GM18502 (cell line): Measurements from ENCODE around the gene RMDN2.

Experiments used
- ATAC-seq: cut with Tn5 transposase; IDR thresholded peaks from one replicate; pipeline ENCODE4 v1.9.1; 2021; ENCODE audit warnings: mild to moderate bottlenecking; ENCODE audit not compliant: unreplicated experiment, poor library complexity

Gene RMDN2

DNA sequence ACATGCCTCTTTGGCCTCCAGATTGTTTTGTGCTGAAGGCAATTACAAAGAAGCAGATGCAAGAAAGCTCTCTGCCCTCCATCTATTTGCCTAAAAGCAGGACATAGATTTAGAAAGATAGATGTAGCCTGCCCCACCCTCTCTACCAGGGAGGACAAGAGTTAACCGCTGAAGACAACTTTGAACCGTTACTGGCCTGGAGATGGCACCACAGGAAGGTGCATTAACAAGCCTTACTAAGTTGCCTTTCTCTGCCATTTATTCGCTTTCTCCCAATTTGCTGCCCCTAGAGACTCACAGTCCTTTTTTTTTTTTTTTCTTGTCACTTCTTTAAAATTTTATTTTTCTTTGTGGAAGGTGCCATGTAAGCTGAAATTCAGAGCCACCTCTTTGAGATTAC lies 28.8 kb upstream of the RMDN2 start:
- no peak for ATAC-seq

DNA sequence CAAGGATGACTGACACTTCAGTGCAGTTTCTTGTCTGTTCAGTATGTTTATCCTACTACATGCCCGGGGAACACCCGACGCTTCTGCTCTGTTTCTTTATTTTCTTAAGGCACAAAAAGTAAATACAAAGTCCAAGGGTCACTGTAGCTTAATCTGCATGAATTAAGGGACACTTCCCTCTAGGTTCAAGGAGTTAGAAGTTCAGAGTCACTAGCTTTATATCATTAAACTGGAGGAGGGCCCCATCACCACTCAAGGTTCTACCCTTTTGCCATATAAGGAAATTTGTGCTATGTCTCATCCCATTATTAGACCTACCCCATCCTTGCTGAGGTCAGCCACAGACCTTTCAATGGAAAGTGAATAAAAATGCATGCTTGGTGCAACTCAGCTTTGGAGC lies 27.6 kb upstream of the RMDN2 start:
- ATAC-seq: no peak

DNA sequence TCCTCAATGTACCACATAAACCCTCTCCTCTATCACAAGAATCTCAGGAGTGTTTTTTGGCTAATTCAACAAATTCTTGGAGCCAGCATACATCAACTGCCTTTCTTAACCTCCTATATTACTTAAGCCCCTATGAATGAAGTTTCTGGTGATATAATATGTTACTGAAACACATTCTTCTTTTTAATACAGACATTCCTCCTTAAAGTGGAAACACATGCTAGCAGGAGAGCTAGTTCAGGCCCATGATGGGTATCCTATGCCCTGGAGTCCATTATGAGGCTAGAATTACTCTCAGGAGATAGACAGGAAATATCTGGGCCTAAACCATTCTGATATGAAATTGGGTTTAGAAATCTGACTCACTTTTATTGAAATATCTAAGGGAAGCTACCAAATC lies 26.6 kb upstream of the RMDN2 start:
- ATAC-seq: no peak

DNA sequence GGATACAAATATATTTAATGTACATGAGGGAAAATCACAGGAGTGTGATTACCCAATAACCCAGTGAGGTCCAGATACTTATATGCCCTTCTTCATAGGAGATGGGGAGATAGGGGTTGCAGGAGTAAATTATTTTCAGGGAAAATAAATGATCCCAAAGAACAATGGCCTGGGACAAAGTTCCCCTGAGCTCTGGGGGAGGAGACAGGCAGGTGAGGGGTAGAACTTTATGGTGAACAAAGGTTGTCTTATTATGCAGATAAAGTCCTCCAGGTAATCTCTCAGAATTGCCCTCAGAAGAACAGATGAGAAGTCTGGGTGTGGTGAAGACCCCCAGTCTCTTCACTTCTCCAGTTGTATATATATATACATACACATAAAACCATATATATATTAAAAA lies 22.1 kb upstream of the RMDN2 start:
- no peak for ATAC-seq

DNA sequence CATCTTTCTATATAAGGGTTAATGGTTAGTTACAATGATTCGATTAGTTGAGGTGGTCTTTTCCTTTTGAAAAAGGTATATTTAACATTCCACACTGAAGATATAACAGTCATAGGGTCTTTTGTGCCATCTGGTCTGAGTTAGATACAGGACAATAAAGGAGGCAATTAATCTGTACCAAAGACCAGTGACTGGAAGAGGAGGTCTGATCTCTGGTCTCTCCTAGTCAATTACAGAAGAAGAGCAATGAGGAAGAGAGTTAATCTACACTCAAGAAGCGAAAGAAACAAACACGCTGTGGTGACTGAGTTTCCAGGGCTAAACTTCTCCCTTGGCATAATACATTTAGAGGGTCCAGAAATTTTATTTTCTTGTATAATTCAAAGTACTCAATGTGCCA lies 20.7 kb upstream of the RMDN2 start:
- no peak for ATAC-seq

DNA sequence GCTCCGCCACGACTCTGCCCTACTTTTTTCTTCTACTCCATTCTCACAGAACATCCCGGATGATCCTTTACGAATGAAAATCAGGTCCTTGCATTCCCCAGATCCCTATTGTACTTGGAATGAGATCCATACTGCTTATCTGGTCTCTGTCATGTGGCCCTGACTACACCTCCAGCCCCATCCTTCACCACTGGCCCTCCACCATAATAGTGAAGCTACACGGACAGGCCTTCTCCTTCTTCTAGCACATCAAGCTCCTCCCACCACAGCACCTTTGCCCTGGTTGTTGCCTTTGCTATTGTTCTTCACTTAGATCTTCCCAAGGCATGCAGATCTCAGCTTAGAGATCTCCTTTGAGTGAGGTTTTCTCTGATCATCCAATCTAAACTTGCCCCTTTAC lies 20.1 kb upstream of the RMDN2 start:
- no peak for ATAC-seq

DNA sequence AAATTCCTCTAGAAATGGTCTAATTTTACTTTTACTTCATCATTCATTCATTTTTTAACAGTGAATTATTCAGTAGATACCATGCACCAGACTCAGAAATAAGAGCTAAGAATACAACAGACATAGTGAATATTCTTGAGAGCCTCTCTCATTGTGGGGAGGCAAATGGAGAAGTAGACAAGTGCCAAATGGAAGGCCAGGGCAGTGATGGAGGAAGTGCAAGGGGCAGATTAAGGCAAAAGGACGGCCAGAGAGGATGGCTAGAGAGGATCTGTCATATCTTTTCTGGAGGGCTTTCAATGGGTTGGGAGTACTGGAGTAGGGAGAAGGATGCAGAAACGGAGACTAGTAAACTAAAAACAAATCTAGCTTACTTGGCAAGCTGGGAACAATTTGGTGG lies 19.0 kb upstream of the RMDN2 start:
- ATAC-seq: no peak

DNA sequence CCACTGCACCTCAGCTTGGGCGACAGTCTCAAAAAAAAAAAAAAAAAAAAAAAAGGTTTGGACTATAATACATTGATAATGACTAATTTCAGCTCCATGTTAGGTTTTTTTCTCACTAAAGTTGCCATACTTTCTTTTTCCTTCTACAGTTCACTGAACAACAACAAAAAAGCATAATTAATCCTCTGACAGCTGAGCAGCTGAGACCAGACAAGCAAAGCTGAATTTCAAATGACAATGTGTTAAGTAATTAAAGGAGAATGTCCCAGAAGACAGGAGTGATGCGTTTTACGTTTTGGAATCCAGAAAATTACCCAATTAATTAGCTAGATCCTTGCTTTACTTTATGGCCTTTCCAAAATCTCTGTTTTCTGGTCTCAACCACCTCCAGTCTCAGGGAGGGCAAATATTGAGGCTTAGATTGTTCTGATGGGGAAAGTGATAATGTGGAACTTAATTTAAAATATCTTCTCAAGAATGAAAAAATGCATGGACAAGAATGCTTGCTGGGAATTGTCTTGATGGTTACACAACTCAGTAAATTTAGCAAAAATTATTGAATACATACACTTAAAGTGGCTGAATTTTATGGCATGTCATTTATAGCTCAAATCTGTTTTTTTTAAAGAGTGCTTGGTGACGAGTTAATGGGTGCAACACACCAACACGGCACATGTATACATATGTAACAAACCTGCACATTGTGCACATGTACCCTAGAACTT lies 17.4 kb upstream of the RMDN2 start:
- no peak for ATAC-seq

DNA sequence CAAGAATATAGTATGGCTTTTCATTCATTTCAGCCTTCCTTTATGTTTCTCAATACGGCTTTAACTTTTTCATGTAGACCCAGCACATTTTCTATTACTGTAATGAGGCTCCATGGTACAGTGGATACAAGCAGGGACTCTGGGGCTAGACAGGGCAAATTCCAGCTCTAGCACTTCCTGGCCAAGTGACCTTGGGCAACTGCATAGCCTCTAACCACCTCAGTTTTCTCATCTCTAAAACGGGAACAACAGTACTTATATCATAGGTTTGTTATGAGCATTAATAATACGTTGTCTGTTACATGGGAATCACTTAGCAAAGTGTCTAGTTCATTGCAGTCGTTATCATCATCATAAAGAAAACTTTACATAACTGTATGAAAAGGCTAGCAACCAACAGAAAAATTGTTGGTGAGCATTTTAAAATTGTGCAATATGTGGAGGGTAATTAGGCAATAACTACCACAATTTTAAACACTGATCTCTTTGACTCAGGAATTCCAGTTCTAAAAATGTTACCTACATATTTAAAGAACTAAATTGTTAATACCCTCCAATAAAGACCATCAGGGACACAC lies 13.7 kb upstream of the RMDN2 start:
- ATAC-seq: no peak

DNA sequence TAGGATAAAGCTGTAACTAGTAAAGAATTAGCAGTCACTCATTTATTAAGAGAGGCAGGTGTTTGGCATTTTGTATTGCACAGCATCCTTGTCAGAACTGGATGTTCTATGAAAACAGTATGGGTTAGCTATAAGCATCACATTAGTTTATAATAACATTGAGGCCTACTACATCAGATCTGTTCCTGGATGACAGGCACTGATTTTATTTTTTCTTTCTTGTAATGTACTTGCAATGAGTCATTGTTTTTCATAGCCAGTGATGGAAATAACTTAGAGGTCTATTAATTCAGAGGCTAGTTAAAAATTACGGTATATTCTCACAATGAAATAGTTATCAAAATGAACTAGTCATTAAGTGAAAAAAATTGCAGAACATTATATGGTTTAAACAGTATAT lies 13.0 kb upstream of the RMDN2 start:
- no peak for ATAC-seq

DNA sequence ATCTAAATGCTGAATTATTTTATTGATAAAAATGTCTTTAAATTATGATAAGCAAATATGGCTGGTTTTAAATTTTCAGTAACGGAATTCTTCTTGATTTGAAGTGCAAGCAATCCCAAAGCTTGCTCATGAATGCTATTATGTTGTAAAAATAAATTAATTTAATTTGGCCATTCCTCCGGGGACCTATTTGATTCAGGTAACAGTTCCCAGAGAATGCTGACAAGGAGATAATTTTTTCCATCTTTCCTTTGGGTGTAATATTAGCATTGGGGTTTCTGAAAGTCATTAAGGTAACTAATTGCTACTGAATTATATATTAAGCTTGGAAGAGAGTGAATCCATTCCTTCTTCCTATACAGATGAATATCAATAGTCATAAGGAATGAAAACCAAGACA lies 12.5 kb upstream of the RMDN2 start:
- no peak for ATAC-seq

DNA sequence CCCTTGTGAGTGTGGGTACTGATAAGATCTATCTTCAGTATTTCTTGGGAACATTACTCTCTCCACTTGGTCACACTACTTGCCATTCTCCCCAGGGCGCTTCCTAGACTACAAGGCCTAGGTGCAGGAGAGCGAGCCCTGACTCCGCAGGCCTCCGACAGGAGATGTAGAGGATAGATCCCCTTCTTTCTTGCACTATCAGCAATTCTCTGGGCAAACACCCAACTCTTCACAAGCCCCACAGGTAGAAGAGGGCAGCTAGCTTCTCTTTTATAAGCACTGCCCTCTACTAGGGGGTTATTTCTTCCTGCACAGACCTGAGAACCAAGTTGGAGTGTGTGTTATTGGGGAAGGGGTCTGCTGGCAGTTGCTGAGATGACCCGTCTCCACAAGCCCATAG lies 10.7 kb upstream of the RMDN2 start:
- ATAC-seq: no peak

DNA sequence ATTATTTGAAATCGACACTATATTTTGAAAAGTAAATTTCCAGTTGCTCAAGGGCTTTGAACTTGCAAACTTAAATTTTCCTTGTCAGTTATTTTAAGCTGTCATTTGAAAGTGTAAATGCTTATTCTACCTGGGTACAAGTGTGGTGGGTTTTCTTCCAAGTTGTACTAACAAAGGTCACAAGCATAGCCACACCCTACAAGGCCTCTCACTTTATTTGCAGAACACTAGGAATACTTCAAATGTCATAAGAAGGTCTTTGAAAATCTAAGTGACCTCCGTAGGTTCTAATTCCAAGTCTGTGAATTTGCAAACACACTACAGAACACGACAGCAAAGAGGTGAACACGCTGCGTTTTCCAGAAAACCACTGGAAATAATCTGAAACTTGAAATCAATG lies 9.3 kb upstream of the RMDN2 start:
- ATAC-seq: no peak

DNA sequence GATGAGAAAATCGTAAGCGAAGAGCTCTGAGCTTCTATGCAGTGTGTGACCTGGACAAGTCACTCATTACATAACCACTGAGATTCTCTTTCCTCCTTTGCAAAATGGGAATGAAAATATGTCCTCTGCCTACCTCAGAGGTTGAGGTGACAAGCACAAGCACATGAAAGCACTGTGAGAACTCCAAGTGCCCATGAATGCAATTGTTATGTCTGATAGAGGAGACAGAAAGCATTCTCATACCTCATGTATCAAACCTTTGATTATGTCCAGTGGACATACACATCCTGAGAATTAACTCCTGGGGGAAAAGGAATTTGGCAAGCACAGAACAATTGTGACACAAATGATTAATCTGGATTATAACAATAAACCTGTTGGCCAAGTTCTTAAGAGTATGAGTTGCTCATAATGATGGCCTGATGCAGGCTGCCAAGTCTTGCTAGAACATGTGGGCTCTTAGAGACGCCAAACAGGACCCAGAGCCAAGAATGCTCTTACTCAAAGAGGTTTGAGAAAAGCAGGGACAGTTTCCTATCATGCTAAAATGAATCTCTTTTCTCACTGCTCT lies 8.5 kb upstream of the RMDN2 start:
- ATAC-seq: no peak

DNA sequence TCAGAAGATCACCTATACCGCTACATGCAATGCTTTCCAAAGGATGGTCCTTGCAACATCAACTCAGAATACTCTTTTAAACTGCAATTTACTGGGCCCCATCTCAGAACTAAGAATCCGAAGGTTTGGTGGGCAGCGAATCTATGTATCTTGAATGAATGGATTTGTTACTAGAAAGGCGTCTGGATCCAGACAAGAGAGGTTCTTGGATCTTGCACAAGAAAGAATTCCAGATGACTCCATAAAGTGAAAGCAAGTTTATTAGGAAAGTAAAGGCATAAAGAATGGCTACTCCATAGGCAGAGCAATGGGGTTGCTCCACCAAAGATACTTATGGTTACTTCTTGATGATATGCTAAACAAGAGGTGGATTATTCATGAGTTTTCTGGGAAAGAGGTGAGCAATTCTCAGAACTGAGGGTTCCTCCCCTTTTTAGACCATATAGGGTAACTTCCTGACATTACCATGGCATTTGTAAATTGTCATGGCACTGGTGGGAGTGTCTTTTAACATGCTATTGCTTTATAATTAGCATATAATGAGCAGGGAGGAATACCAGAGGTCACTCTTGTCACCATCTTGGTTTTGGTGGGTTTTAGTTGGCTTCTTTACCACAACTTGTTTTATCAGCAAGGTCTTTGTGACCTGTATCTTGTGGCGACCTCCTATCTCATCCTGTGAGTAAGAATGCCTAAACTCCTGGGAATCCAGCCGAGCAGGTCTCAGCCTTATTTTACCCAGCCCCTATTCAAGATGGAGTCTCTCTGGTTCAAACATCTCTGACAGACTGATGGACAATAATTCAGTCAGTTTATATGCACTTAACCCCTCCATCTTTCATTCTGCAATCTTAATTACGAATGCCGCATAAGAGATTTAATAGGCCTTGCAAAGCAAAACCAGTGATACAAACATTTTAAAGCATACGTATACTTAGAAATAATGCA lies 7.5 kb upstream of the RMDN2 start:
- ATAC-seq: no peak

DNA sequence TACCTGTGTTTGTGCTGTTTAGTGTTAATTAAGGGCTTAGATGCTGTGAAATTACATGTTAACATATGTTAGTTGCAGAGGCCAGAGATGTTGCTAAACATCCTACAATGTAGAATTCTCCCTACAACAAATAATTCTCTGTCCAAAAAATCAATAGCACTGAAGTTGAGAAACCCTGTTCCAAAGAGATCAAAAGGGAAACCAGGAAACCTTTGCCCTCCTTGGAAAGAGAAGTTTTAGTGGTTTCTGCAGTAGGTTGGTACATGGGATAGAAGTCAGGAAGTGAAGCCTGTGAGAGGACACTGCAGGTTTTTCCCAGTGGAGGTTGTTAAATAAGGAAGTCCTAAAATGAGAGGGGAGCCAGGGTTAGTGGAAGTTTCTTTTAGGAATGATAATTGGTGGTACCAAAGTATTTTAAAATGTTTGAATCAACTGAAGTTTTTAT lies 6.3 kb upstream of the RMDN2 start:
- ATAC-seq: no peak

DNA sequence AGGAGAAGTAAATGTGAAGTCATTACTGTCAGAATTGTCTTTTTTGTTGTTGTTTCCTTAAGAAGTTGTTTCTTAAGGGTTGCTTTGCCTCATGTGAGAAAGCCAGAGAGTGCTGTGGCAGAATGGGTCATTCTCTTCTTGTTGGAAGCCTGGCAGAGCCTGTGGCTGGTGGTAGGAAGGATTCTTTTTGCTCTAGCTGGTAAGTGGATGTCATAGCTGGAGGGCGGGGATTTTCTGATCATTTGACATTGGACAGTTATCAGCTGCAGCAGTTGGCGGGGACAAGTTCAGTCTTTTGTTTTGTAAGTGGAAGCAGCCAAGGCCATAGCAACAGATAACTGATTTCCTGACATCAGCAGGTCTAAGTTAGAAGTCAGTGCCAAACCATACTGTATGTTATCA lies 5.5 kb upstream of the RMDN2 start:
- ATAC-seq: no peak

DNA sequence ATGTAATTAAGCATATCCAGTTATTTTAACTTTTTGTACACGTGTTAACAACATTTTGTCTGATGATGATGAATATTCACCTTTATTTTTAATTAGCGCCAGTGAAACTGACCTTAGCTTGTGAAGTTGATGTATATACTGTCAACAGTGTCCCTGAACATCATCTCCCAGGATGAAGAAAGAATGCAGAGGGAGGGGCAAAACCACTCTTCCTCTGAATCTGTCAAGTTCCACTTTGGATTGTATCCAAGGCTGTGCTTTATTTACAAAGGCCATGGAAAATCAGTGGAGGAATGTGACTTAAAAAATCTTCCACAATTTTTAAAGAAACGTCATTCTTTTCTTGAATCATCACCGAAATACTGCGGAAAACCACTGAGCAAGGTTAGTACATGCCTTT lies 4.5 kb upstream of the RMDN2 start:
- ATAC-seq: no peak

DNA sequence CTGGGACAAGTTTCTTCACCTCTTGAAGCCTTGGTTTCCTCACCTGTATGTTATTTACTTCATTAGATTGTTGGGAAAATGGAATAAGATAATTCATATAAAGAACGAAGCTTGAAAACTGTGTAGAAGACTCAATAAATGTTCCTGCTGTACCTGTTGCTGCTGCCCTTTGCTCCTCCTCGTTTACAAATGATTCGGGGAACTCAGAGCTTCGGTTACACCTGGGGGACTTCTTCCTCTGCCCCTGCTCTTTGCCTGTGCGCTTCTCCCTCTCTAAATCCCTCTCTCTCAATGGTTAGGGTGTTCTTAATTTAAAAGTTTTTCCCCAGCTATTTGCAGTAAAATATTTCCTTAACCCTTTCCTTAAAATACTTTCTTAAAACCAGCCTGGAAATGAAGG lies 3.3 kb upstream of the RMDN2 start:
- ATAC-seq: no peak

DNA sequence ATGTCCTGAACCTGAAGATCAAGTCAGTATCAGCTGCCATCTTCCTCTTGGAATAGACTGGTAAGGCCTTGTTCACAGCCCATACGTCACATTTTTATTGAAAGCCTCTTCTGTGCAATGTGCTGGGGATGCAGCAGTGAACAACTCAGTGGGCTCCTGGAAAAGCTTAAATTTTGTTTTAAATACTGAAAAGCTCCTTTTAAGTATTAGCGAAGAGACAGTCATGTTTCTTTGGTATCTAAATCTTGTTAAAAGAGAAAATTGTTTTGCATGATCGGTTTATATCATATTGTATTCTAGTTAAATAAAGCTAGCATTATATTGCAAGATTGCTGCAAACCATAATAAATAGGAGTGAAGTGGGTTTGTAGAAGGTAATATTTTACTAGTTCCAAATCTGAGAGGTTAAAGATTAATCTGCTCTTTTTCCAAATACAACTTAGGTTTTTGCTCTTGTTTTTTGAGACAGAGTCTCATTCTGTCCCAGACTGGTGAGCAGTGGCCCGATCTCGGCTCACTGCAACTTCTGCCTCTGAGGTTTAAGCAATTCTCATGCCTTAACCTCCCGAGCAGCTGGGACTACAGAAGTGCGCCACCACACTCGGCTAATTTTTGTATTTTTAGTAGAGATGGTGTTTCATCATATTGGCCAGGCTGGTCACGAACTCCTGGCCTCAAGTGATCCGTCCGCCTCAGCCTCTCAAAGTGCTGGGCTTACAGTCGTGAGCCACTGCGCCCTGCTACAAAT lies 1.6 kb upstream of the RMDN2 start:
- no peak for ATAC-seq
